Heart left ventricle (tissue), 16 donors: Measurements from ENCODE around the gene VCPKMT. TPM values are rescaled to one million over a fixed set of nuclear protein-coding genes. Genes with fewer than 3 reads are reported as not detected.

Experiments used
- ATAC-seq, 4 donors: fragments of 200-7000 bp; cut with Tn5 transposase; one replicate each; pipeline ENCODE4 v1.9.1; 2020 to 2022; ENCODE audit warnings: moderate library complexity in 4 of 4, mild to moderate bottlenecking in 3 of 4, moderate number of reproducible peaks in 1 of 4
- DNase-seq, 5 donors: peaks; one replicate each; pipeline ENCODE4 v3.0.0-alpha.2; 2020
- H3K27ac ChIP-seq, 12 donors: fragments of 200-600 bp; sonication (generic) in 4 of 12; one replicate each; pipeline versions ENCODE4 v1.5.0 to v1.8.0; 2016 to 2022; ENCODE audit warnings: mild to moderate bottlenecking in 2 of 12
- H3K27me3 ChIP-seq, 9 donors: fragments of 200-600 bp; sonication (generic) in 2 of 9; one replicate each; pipeline versions ENCODE4 v1.5.1 to v1.8.0; 2016 to 2022; ENCODE audit warnings: mild to moderate bottlenecking in 3 of 9
- H3K36me3 ChIP-seq, 9 donors: fragments of 200-600 bp; sonication (generic) in 2 of 9; one replicate each; pipeline versions ENCODE4 v1.5.0 to v1.8.0; 2018 to 2022; ENCODE audit warnings: mild to moderate bottlenecking in 2 of 9
- H3K4me1 ChIP-seq, 12 donors: fragments of 200-600 bp; sonication (generic) in 4 of 12; one replicate each; pipeline versions ENCODE4 v1.5.0 to v1.8.0; 2016 to 2022; ENCODE audit warnings: mild to moderate bottlenecking in 3 of 12
- H3K4me3 ChIP-seq, 12 donors: fragments of 200-600 bp; sonication (generic) in 4 of 12; one replicate each; pipeline versions ENCODE4 v1.5.0 to v1.8.0; 2017 to 2022; ENCODE audit warnings: mild to moderate bottlenecking in 9 of 12, moderate library complexity in 4 of 12
- H3K9me3 ChIP-seq, 12 donors: fragments of 200-600 bp; sonication (generic) in 4 of 12; one replicate each; pipeline versions ENCODE4 v1.5.0 to v1.8.0; 2016 to 2022; ENCODE audit warnings: mild to moderate bottlenecking in 1 of 12
- CTCF ChIP-seq, 12 donors: fragments of 200-600 bp; sonication (generic) in 4 of 12; IDR thresholded peaks; one replicate each; pipeline versions ENCODE4 v1.5.0 to v1.8.0; 2018 to 2022; ENCODE audit warnings: antibody characterized with exemption in 12 of 12, mild to moderate bottlenecking in 5 of 12
- POLR2A ChIP-seq, 2 donors: fragments of 450-650 bp; IDR thresholded peaks; one replicate each; pipeline ENCODE4 v1.6.1; 2017; ENCODE audit warnings: antibody characterized with exemption in 2 of 2, mild to moderate bottlenecking in 2 of 2, moderate library complexity in 2 of 2
- WGBS, 4 donors: extraction: QIAGEN DNeasy Blood & Tissue Kit in 2 of 4; methylation state at CpG; one replicate each; pipeline versions ENCODE4 v1.1.5 to v1.1.7; 2013 to 2018; 5-methylcytosine and 5-hydroxymethylcytosine counted together
- intact Hi-C, 10 donors: fragments of 100-400 bp; cut with DNase I; formaldehyde crosslinking; loops; one replicate each; pipeline versions ENCODE4 v1.11.1 to v1.14.2; 2022
- polyA plus RNA-seq, 2 donors: library from polyadenylated mRNA; stranded (reverse); fragments of 200-250 nt; gene quantifications; one replicate each; pipeline ENCODE4 v1.2.3, GENCODE V29; 2013
- total RNA-seq, 9 donors: library from RNA; depleted of rRNA in 2 of 9; stranded (reverse); fragments of >200 nt in 2 of 9; fragmentation: NEBNext Ultra II Directional in 3 of 9; extraction: Animal tissue kit (Norgen Biotek cat#: 25700) in 3 of 9; gene quantifications; one replicate each; pipeline versions ENCODE4 v1.1.0 to v1.2.4, GENCODE V29; 2016 to 2023
- donor health status: ischemic (EF 13 %, LVEDD 7.1; RV severe dilation, severe dysfunction).
- donor health status: healthy with polysubstance abuse.
- donor health status: DM: no; HTN: yes; CAD: no.
- donor health status: DM: no; HTN: no; CAD: no.
- donor health status: ischemic (EF 25% LVEDD 6.9; RV normal size, moderate dysfunction).
- donor health status: ischemic (EF 25% LVEDD 5.7; RV mildly dilated, moderate dysfunction).
- donor health status: healthy.
- donor health status: DM: yes; HTN: yes; CAD: no.
- donor health status: ischemic (EF 35%, LVEDD 5.7; RV mildly dilated, moderate dysfunction).
- donor health status: nonischemic (EF 11% LVEDD 7.7; RV severe dilation, severe dysfunction).
- donor health status: DM: yes; HTN: yes; CAD: no.
- donor health status: PGD.
- donor health status: ischemic (EF 29% LVEDD 5.4; RV normal size, mild dysfunction).
- donor health status: nonischemic (EF 23%, LVEDD 6.1; RV moderate dilation, normal function).

The VCPKMT gene
- total and polyA plus RNA-seq, 11 donors = 0.95 to 7.1 (median 3.1) TPM

GRCh38 chr14:50067723-50068495, 48.5 kb downstream of the VCPKMT start:
- no peak for DNase-seq
- 93 to 94% (median 93%) methylated on average over 8 of the region's 8 CpGs for WGBS, 4 donors
- H3K9me3 ChIP-seq = no peaks in the 10 kb centered on the region
- peaks cover 0 to 24% (median 0%) of the 10 kb centered on the region in 12 donors for H3K4me1 ChIP-seq
- TF ChIP-seq POLR2A (IDR thresholded peaks at IDR 0.05) = no peak
- TF ChIP-seq CTCF (IDR thresholded peaks at IDR 0.05) = no peak
- no peak overlapping the region for H3K4me3 ChIP-seq
- intact Hi-C loops = no loop called here
- H3K36me3 ChIP-seq = no peaks in the 10 kb centered on the region
- no peak for ATAC-seq
- no peaks in the 10 kb centered on the region for H3K27me3 ChIP-seq
- H3K27ac ChIP-seq = no peak overlapping the region

- ATAC-seq (no peak), DNase-seq (no peak)
- intact Hi-C loops = no loop called here
- Histone ChIP-seq H3K27ac (peak overlapping the region in 3 of 12 donors; percentile 5 to 91 (median 42)), H3K9me3 (no peaks in the 10 kb centered on the region), H3K36me3 (no peaks in the 10 kb centered on the region), H3K27me3 (no peaks in the 10 kb centered on the region), H3K4me1 (peaks cover 0 to 47% (median 15%) of the 10 kb centered on the region in 12 donors), H3K4me3 (no peak overlapping the region)
- 82 to 90% (median 88%) methylated on average over 3 of the region's 3 CpGs for WGBS, 4 donors
- no peak for TF ChIP-seq CTCF (IDR thresholded peaks at IDR 0.05)
- no peak for TF ChIP-seq POLR2A (IDR thresholded peaks at IDR 0.05)
Measured at GRCh38 chr14:50065583-50065982, 50.8 kb downstream of the VCPKMT start.

GRCh38 chr14:50064993-50065392, 51.4 kb downstream of the VCPKMT start:
- TF ChIP-seq POLR2A (IDR thresholded peaks at IDR 0.05) (no peak), CTCF (IDR thresholded peaks at IDR 0.05) (no peak)
- intact Hi-C loops = loop anchor here in 2 of 10 donors (5.0 kb wide), 2 partner anchors 93 to 198 kb away; no protein-coding TSS in a partner anchor
- H3K27ac ChIP-seq = peak overlapping the region in 3 of 12 donors; percentile 5 to 91 (median 42)
- peaks cover 5 to 53% (median 21%) of the 10 kb centered on the region in 12 donors for H3K4me1 ChIP-seq
- no peak overlapping the region for H3K4me3 ChIP-seq
- ATAC-seq = peak in 2 of 4 donors; percentile 46 to 52
- DNase-seq = peak in 1 of 5 donors; percentile 38
- WGBS, 4 donors = 72 to 81% (median 80%) methylated on average over 4 of the region's 4 CpGs
- H3K27me3 ChIP-seq = no peaks in the 10 kb centered on the region
- no peaks in the 10 kb centered on the region for H3K9me3 ChIP-seq
- H3K36me3 ChIP-seq = no peaks in the 10 kb centered on the region

GRCh38 chr14:50063876-50064420, 52.4 kb downstream of the VCPKMT start:
- Histone ChIP-seq H3K27ac (peak overlapping the region in 1 of 12 donors; percentile 91), H3K9me3 (no peaks in the 10 kb centered on the region), H3K4me3 (no peak overlapping the region), H3K4me1 (peaks cover 5 to 58% (median 23%) of the 10 kb centered on the region in 12 donors), H3K36me3 (no peaks in the 10 kb centered on the region), H3K27me3 (no peaks in the 10 kb centered on the region)
- intact Hi-C loops = loop anchor here in 2 of 10 donors (5.0 kb wide), 2 partner anchors 92 to 197 kb away; no protein-coding TSS in a partner anchor
- DNase-seq (no peak), ATAC-seq (no peak)
- 92 to 96% (median 94%) methylated on average over 8 to 9 of the region's 9 CpGs for WGBS, 4 donors
- TF ChIP-seq POLR2A (IDR thresholded peaks at IDR 0.05) = no peak
- no peak for TF ChIP-seq CTCF (IDR thresholded peaks at IDR 0.05)
